ENCODE results near the gene ARID5B. TPM values are rescaled to one million over a fixed set of nuclear protein-coding genes. Genes with fewer than 3 reads are reported as not detected.

ARID5B gene
- total and polyA plus RNA-seq, 2 of the 4 experiments (the other 2 are of a cell fraction) = 41.0 to 125 TPM

- TF ChIP-seq RAD21 (IDR thresholded peaks at IDR 0.05; ENCODE audit: low read length) = no peak
These were observed 32.3 kb upstream of the ARID5B start (continued) for GRCh38 chr10:61869041-61869675.

GRCh38 chr10:61869774-61870525, 31.5 kb upstream of the ARID5B start:
- CTCF ChIA-PET = no interaction called here
- DNase-seq = peak; percentile 73
- intact Hi-C loops (cut with micrococcal nuclease) = no loop called here
- no peak for TF ChIP-seq MAFK (IDR thresholded peaks at IDR 0.05; ENCODE audit: low read depth, low read length)
- no peak for TF ChIP-seq ELK1 (IDR thresholded peaks at IDR 0.05; ENCODE audit: borderline replicate concordance, low read depth, low read length)
- TF ChIP-seq BHLHE40 (IDR thresholded peaks at IDR 0.05; ENCODE audit: low read depth, low read length) = no peak
- TF ChIP-seq CEBPB (IDR thresholded peaks at IDR 0.05; ENCODE audit: low read depth, low read length) = no peak
- no peak for TF ChIP-seq RCOR1 (IDR thresholded peaks at IDR 0.05; ENCODE audit: insufficient replicate concordance, low read length)
- TF ChIP-seq FOS (IDR thresholded peaks at IDR 0.05; ENCODE audit: low read depth, low read length) = no peak
- TF ChIP-seq RAD21 (IDR thresholded peaks at IDR 0.05; ENCODE audit: low read length) = no peak
- no peak for TF ChIP-seq RFX5 (IDR thresholded peaks at IDR 0.05; ENCODE audit: low read depth, low read length)
- TF ChIP-seq NFE2L2 (IDR thresholded peaks at IDR 0.05; ENCODE audit: low read depth, low read length) = no peak
- TF ChIP-seq MAZ (IDR thresholded peaks at IDR 0.05; ENCODE audit: borderline replicate concordance, low read depth, low read length) = no peak
- TF ChIP-seq, protein P1, sequence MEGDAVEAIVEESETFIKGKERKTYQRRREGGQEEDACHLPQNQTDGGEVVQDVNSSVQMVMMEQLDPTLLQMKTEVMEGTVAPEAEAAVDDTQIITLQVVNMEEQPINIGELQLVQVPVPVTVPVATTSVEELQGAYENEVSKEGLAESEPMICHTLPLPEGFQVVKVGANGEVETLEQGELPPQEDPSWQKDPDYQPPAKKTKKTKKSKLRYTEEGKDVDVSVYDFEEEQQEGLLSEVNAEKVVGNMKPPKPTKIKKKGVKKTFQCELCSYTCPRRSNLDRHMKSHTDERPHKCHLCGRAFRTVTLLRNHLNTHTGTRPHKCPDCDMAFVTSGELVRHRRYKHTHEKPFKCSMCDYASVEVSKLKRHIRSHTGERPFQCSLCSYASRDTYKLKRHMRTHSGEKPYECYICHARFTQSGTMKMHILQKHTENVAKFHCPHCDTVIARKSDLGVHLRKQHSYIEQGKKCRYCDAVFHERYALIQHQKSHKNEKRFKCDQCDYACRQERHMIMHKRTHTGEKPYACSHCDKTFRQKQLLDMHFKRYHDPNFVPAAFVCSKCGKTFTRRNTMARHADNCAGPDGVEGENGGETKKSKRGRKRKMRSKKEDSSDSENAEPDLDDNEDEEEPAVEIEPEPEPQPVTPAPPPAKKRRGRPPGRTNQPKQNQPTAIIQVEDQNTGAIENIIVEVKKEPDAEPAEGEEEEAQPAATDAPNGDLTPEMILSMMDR (conservative IDR thresholded peaks at IDR 0.05; ENCODE audit: low read depth, low read length) = no peak
- TF ChIP-seq POLR2A (IDR thresholded peaks at IDR 0.05; ENCODE audit: low read depth, low read length) = no peak

More at GRCh38 chr10:61869774-61870525, 31.5 kb upstream of the ARID5B start:
- dilution Hi-C loops (cut with HindIII; ENCODE audit: low sequenced_read_pairs, unreplicated experiment) = no loop called here
- H3K23ac ChIP-seq (ENCODE audit: low read depth, low read length) = peak overlapping the region; percentile 93
- H3K9me1 ChIP-seq (ENCODE audit: insufficient read depth, low read length) = peaks cover 2% of the 10 kb centered on the region; the same call in 1 of the 2 replicates
- H3K4me1 ChIP-seq (ENCODE audit: control insufficient read depth, insufficient read depth, low read length) = peaks cover 17% of the 10 kb centered on the region
- H4K91ac ChIP-seq (ENCODE audit: insufficient read depth, low read depth, low read length) = peak overlapping the region; percentile 88
- peak overlapping the region; percentile 99 for H3K18ac ChIP-seq (ENCODE audit: low read depth, low read length)
- peak overlapping the region; percentile 86 for H3K9ac ChIP-seq (ENCODE audit: low read depth, low read length)
- no peaks in the 10 kb centered on the region for H3K9me3 ChIP-seq (ENCODE audit: control insufficient read depth, insufficient read depth, low read length)
- H4K20me1 ChIP-seq (ENCODE audit: insufficient read depth, low read length) = no peaks in the 10 kb centered on the region
- H3K79me1 ChIP-seq (ENCODE audit: low read depth in 1 of 2, low read length in 2 of 2) = no peaks in the 10 kb centered on the region
- no peaks in the 10 kb centered on the region for H3K27me3 ChIP-seq (ENCODE audit: control insufficient read depth, insufficient read depth, low read length)
- H3K36me3 ChIP-seq (ENCODE audit: control insufficient read depth, insufficient read depth, low read length) = no peaks in the 10 kb centered on the region
- H2BK15ac ChIP-seq (ENCODE audit: low read depth, low read length) = peak overlapping the region; percentile 85; the same call in 2 of the 3 replicates
- in situ Hi-C loops (cut with MboI; ENCODE audit: low sequenced_read_pairs) = no loop called here
- H3K4me3 ChIP-seq (ENCODE audit: insufficient read depth, low read depth, low read length) = peak overlapping the region; percentile 29; the same call in 1 of the 2 replicates
- peak overlapping the region; percentile 63 to 94 for H4K8ac ChIP-seq (ENCODE audit: low read depth in 2 of 2, low read length in 2 of 2)
- H3K56ac ChIP-seq (ENCODE audit: extremely low read depth, insufficient read depth, low read length) = peak overlapping the region; percentile 60; the same call in 1 of the 2 replicates
- H3K27ac ChIP-seq (ENCODE audit: insufficient read depth, low read length) = peak overlapping the region; percentile 98
- no CpG with 5 or more reads among the region's 6 CpGs for WGBS, 2 experiments (ENCODE audit: extremely low coverage in 2 of 2, insufficient read length in 1 of 2)
- peak overlapping the region; percentile 86 for H2AFZ ChIP-seq (replicated peaks; ENCODE audit: low read length, poor library complexity)
- peak overlapping the region; percentile 93 for H3K14ac ChIP-seq (replicated peaks; ENCODE audit: low read depth, low read length)
- BruUV-seq (replicated peaks) = no TSS peak
- peak overlapping the region; percentile 98 for H4K5ac ChIP-seq (ENCODE audit: low read depth, low read length)
- peak overlapping the region; percentile 91; the same call in 1 of the 2 replicates for H2AK5ac ChIP-seq (ENCODE audit: low read depth, low read length)
- H3K4me2 ChIP-seq (ENCODE audit: low read depth, low read length) = peak overlapping the region; percentile 97
- peak overlapping the region; percentile 93 for H3K4ac ChIP-seq (ENCODE audit: low read depth, low read length)
- H2BK20ac ChIP-seq (ENCODE audit: low read depth, low read length) = peak overlapping the region; percentile 89
- POLR2A ChIA-PET (ENCODE audit: unreplicated experiment) = interaction anchor here (0.6 kb wide), 1 partner anchor 32 kb away, joined by 4 read pairs; no protein-coding TSS in a partner anchor
- peak overlapping the region; percentile 66 for H2BK5ac ChIP-seq (ENCODE audit: low read depth, low read length, poor library complexity, severe bottlenecking)
- peak overlapping the region; percentile 96 for H2BK120ac ChIP-seq (ENCODE audit: low read depth, low read length)
- no peak overlapping the region for H2AK9ac ChIP-seq (replicated peaks; ENCODE audit: low read depth, low read length, poor library complexity)
- peak; percentile 79 for ATAC-seq (ENCODE audit: low read depth)
